ACC112 (cell line): ENCODE data around the gene TEDC1.

Source experiments
- H2AFZ ChIP-seq: fragments of 200-600 bp; sonication (generic); one replicate; pipeline ENCODE4 v1.6.0; 2017; ENCODE audit warnings: antibody characterized with exemption, low read length; ENCODE audit not compliant: unreplicated experiment
- H3K27ac ChIP-seq: fragments of 200-600 bp; sonication (generic); 2 replicates; pipeline ENCODE4 v1.5.1; 2014; ENCODE audit warnings: low read depth, mild to moderate bottlenecking, antibody characterized with exemption, low read length, moderate library complexity
- H3K27me3 ChIP-seq: fragments of 200-600 bp; sonication (generic); 2 replicates; pipeline ENCODE4 v1.6.1; 2014; ENCODE audit warnings: mild to moderate bottlenecking, antibody characterized with exemption, low read length, moderate library complexity, mixed read lengths; ENCODE audit not compliant: insufficient read depth
- H3K36me3 ChIP-seq: fragments of 200-600 bp; sonication (generic); 2 replicates; pipeline ENCODE4 v1.6.1; 2016; ENCODE audit warnings: mild to moderate bottlenecking, antibody characterized with exemption, low read length, moderate library complexity, mixed read lengths; ENCODE audit not compliant: insufficient read depth
- H3K4me1 ChIP-seq: fragments of 200-600 bp; sonication (generic); one replicate; pipeline ENCODE4 v1.6.1; 2016; ENCODE audit warnings: low read length, mixed read lengths; ENCODE audit not compliant: insufficient read depth, unreplicated experiment, control insufficient read depth
- H3K4me3 ChIP-seq: fragments of 200-600 bp; sonication (generic); 2 replicates; pipeline ENCODE4 v1.5.1; 2014; ENCODE audit warnings: mild to moderate bottlenecking, low read depth, low read length
- H3K79me2 ChIP-seq: fragments of 200-600 bp; sonication (generic); one replicate; pipeline ENCODE4 v1.6.0; 2016; ENCODE audit warnings: low read length; ENCODE audit not compliant: control insufficient read depth, unreplicated experiment, insufficient read depth

Gene TEDC1, protein sequence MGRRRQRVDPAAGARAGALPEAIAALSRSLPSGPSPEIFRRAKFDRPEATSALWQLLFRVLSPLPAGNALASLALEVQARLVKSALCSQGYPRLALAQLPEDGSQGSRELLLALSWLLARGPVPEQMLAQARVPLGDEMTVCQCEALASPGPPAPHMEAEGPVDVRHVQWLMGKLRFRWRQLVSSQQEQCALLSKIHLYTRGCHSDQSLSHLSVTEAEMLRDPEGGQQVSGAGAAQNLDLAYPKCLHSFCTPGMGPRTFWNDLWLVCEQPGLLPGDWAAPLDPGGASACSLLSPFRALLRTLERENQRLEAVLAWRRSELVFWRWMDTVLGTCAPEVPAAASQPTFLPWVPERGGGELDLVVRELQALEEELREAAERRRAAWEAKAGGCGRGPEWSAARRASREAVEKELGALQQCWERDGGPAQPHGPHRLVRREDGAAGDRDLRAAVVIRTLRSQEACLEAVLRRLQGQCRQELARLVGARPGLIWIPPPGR

GRCh38 chr14:105490572-105491365 lies at the start of gene TEDC1:
TSS of gene TEDC1 (plus strand) at chr14:105491246. CDS start at chr14:105491376, 130 bp downstream.
- H3K79me2 ChIP-seq, result peaks cover 3% of the 10 kb centered on the region
- H3K27me3 ChIP-seq, result peaks cover 5% of the 10 kb centered on the region; the same call in 1 of the 2 replicates
- H3K27ac ChIP-seq, result peak within 1 kb of the TSS; percentile 88
- peaks cover 23% of the 10 kb centered on the region for H3K4me1 ChIP-seq
- H2AFZ ChIP-seq, result peak within 1 kb of the TSS; percentile 83
- no peaks in the 10 kb centered on the region for H3K36me3 ChIP-seq
- H3K4me3 ChIP-seq, result peak within 1 kb of the TSS; percentile 96

GRCh38 chr14:105442125-105442524 lies 48.9 kb upstream of the TEDC1 start:
- H3K79me2 ChIP-seq, result peaks cover 32% of the 10 kb centered on the region
- no peak overlapping the region for H3K27ac ChIP-seq
- no peak overlapping the region for H2AFZ ChIP-seq
- 0 out of 2 replicates have a peak, but pooled peaks cover 2% of the 10 kb centered on the region for H3K36me3 ChIP-seq
- H3K27me3 ChIP-seq, result no peaks in the 10 kb centered on the region
- H3K4me3 ChIP-seq, result no peak overlapping the region
- H3K4me1 ChIP-seq, result no peaks in the 10 kb centered on the region

GRCh38 chr14:105442834-105443233 lies 48.2 kb upstream of the TEDC1 start:
- Histone ChIP-seq H3K27ac (no peak overlapping the region), H3K4me3 (no peak overlapping the region), H3K4me1 (no peaks in the 10 kb centered on the region), H3K27me3 (no peaks in the 10 kb centered on the region), H3K36me3 (0 out of 2 replicates have a peak, but pooled peaks cover 2% of the 10 kb centered on the region), H3K79me2 (peaks cover 25% of the 10 kb centered on the region), H2AFZ (no peak overlapping the region)

- Histone ChIP-seq H3K27me3 (no peaks in the 10 kb centered on the region), H3K4me3 (no peak overlapping the region), H3K4me1 (no peaks in the 10 kb centered on the region), H3K36me3 (no peaks in the 10 kb centered on the region), H2AFZ (no peak overlapping the region), H3K79me2 (peaks cover 8% of the 10 kb centered on the region), H3K27ac (no peak overlapping the region)
These were observed 46.2 kb upstream of the TEDC1 start for GRCh38 chr14:105444859-105445258.

- no peaks in the 10 kb centered on the region for H3K36me3 ChIP-seq
- no peaks in the 10 kb centered on the region for H3K27me3 ChIP-seq
- no peaks in the 10 kb centered on the region for H3K4me1 ChIP-seq
- no peak overlapping the region for H3K4me3 ChIP-seq
- H3K79me2 ChIP-seq, result peaks cover 3% of the 10 kb centered on the region
- no peak overlapping the region for H2AFZ ChIP-seq
- no peak overlapping the region for H3K27ac ChIP-seq
These were observed 45.8 kb upstream of the TEDC1 start for GRCh38 chr14:105445290-105445689.

DNA sequence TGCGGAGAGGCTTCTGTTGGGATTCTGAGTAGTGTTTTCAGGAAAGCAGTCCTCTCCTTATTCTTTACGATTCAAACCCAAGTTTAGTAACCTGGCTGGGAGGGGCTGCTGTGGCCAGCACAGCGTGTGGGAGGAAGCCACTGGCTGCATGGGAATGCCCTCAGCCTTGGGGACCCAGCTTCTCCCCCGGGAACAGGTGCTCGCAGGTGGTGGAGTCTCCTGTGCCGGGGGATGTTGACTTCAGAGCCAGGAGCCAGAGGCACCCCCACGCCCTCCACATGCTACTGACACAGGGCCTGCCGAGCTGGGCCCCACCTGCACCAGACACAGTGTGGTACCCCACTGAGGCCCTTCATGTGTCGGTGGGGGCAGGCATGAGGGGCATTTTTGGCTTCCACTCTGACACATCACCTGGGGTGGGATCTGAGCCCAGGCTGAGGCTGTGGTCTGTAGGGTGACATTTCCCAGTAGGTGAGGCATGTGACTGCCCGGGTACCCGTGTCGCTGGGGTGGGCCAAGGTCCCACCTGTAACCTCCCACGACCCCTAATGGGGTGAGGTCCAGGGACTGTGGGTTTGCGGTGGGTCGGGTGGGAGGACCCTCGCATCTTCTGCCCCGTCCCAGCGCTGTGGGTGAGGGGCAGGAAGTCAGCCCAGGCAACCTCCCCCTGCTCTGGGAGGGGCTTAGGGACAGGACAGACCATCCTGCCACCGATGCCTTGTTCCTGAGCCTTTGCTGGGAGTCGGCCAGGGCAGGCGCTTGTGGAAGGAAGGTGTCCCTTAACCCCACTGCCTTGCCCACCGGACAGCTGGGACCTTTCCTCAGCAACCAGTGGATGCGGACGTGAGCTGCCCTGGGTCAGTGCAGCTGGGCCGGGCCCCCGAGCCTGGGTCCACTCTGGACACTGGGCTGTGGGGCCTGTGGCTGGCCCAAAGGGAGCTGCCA lies 44.9 kb upstream of the TEDC1 start:
- Histone ChIP-seq H2AFZ (no peak overlapping the region), H3K27ac (no peak overlapping the region), H3K4me1 (no peaks in the 10 kb centered on the region), H3K79me2 (no peaks in the 10 kb centered on the region), H3K36me3 (peaks cover 2% of the 10 kb centered on the region; the same call in 1 of the 2 replicates), H3K27me3 (no peaks in the 10 kb centered on the region), H3K4me3 (no peak overlapping the region)

DNA sequence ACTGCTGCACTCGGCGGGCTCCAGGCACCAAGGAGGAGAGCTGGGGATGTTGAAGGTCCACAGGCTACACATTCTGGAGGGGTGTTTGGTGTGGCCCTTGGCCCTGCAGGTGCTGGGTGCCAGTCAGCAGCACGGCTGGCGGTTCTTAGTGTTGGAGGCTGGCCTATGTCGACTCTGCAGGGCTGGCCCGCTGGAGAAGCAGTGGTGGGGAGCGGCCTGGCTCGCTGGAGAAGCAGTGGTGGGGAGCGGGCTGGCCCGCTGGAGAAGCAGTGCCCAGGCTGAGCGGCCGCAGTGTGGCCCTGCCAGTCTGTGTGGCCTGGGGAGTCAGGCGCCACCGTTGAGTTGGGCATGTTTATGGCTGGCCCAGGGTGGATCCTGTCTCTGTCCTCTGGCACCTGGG lies 44.1 kb upstream of the TEDC1 start:
- Histone ChIP-seq H3K27ac (no peak overlapping the region), H3K36me3 (peaks cover 2% of the 10 kb centered on the region; the same call in 1 of the 2 replicates), H3K27me3 (no peaks in the 10 kb centered on the region), H2AFZ (no peak overlapping the region), H3K79me2 (no peaks in the 10 kb centered on the region), H3K4me3 (no peak overlapping the region), H3K4me1 (no peaks in the 10 kb centered on the region)

DNA sequence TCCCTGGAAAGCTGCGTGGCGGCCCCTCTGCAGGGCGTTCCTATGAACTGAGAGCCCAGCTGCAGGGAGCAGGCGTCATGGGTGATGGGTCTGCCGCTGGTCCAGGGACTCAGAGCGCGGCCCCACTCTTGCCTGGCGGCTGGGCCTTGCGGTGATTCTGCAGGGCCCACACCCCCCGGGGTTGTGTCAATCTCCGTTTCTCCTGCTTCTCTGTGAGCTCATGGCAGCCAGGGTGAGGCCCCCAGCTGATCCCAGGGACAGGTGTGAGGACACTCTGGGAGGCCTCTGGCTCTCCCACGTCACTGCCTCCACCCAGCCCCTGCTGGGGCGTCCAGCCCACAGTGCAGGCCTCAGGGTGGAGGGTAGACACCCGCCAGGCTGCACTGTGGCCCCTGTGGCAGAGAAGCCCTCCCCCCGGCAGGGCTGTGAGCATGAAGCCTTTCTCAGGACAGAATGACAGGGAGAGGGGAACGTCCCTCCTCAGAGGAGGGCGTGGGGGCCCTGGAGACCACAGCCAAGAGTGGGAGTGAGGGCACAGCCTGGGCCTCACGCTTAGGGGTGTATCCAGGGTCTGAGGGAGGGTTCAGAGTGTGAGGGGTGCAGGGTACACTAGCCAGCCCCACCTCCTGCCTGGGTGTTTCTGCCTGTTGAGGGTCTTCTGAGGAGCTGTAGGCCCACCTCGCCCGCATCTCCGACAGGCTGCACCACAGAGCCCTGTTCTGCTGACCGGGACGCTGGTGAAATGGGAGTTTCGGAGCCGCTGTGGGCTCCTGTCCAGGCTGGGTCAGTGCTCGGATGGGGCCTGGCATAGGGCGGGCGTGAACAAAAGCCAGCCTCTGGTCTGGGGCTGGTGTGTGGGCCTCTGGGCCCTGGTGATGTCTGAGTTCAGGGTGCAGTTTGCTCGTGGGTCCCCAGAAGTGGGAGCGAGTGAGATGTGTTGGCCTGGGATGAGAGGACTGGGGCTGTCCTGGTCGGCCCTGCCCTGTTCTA lies 43.1 kb upstream of the TEDC1 start:
- H3K36me3 ChIP-seq, result peaks cover 2% of the 10 kb centered on the region; the same call in 1 of the 2 replicates

GRCh38 chr14:105448706-105449111 lies 42.3 kb upstream of the TEDC1 start:
- Histone ChIP-seq H3K27ac (no peak overlapping the region), H3K4me3 (no peak overlapping the region), H3K4me1 (no peaks in the 10 kb centered on the region), H3K79me2 (no peaks in the 10 kb centered on the region), H3K27me3 (no peaks in the 10 kb centered on the region), H3K36me3 (peaks cover 2% of the 10 kb centered on the region; the same call in 1 of the 2 replicates), H2AFZ (no peak overlapping the region)

More for the DNA sequence above, 43.1 kb upstream of the TEDC1 start:
- H3K27me3 ChIP-seq, result no peaks in the 10 kb centered on the region
- H3K79me2 ChIP-seq, result no peaks in the 10 kb centered on the region
- no peak overlapping the region for H2AFZ ChIP-seq
- H3K27ac ChIP-seq, result no peak overlapping the region
- H3K4me1 ChIP-seq, result no peaks in the 10 kb centered on the region
- no peak overlapping the region for H3K4me3 ChIP-seq
